CD14-positive monocyte (primary cell): ENCODE results near the gene RTN4IP1. TPM values are rescaled to one million over a fixed set of nuclear protein-coding genes. Genes with fewer than 3 reads are reported as not detected.

Experiments
- DNase-seq, 3 donors: peaks; one replicate each; pipeline ENCODE4 v3.0.0-alpha.2; 2011 to 2022
- H2AFZ ChIP-seq: 2 replicates; pipeline ENCODE4 v1.6.0; 2012; ENCODE audit warnings: mild to moderate bottlenecking, low read depth, low read length, inconsistent platforms; ENCODE audit not compliant: insufficient read depth, poor library complexity, severe bottlenecking
- H3K27ac ChIP-seq, 2 donors: 1 replicate in 1 of 2; 2 replicates in 1 of 2; pipeline ENCODE4 v1.5.1; 2012 to 2013; ENCODE audit warnings: low read length in 2 of 2, control low read depth in 1 of 2, inconsistent platforms in 1 of 2, low read depth in 1 of 2, mild to moderate bottlenecking in 1 of 2
- H3K27me3 ChIP-seq, 2 donors: one replicate each; pipeline versions ENCODE4 v1.6.0 to v1.6.1; 2011 to 2013; ENCODE audit warnings: low read length in 2 of 2; ENCODE audit not compliant: control insufficient read depth in 2 of 2, insufficient read depth in 2 of 2
- H3K36me3 ChIP-seq, 2 donors: replicated peaks in 1 of 2; 1 replicate in 1 of 2; 2 replicates in 1 of 2; pipeline versions ENCODE4 v1.5.1 to v1.6.1; 2012 to 2013; ENCODE audit warnings: low read length in 2 of 2, control low read depth in 1 of 2, inconsistent platforms in 1 of 2, mild to moderate bottlenecking in 1 of 2; ENCODE audit not compliant: insufficient read depth in 2 of 2, control insufficient read depth in 1 of 2
- H3K4me1 ChIP-seq, 2 donors: 1 replicate in 1 of 2; 2 replicates in 1 of 2; pipeline versions ENCODE4 v1.5.1 to v1.6.1; 2012 to 2013; ENCODE audit warnings: low read length in 2 of 2, control low read depth in 1 of 2, inconsistent platforms in 1 of 2, mild to moderate bottlenecking in 1 of 2, moderate library complexity in 1 of 2; ENCODE audit not compliant: insufficient read depth in 2 of 2, control insufficient read depth in 1 of 2
- H3K4me2 ChIP-seq: replicated peaks from 2 replicates; pipeline ENCODE3; 2012; ENCODE audit warnings: low read length, moderate library complexity, mild to moderate bottlenecking; ENCODE audit not compliant: poor library complexity, severe bottlenecking; ENCODE audit errors: extremely low read depth
- H3K4me3 ChIP-seq, 3 experiments: fragments of 200-600 bp in 1 of 3; sonication (generic) in 1 of 3; replicated peaks in 1 of 3; 1 replicate in 2 of 3; 2 replicates in 1 of 3; pipeline ENCODE4 v1.5.1; 2011 to 2013; ENCODE audit warnings: low read length in 3 of 3, mild to moderate bottlenecking in 3 of 3, control low read depth in 2 of 3, low read depth in 2 of 3, inconsistent platforms in 1 of 3, moderate library complexity in 1 of 3
- H3K79me2 ChIP-seq: 2 replicates; pipeline ENCODE4 v1.6.0; 2012; ENCODE audit warnings: mild to moderate bottlenecking, control low read depth, inconsistent platforms, low read length, moderate library complexity; ENCODE audit not compliant: insufficient read depth
- H3K9ac ChIP-seq: 2 replicates; pipeline ENCODE4 v1.6.0; 2017; ENCODE audit warnings: low read length, mild to moderate bottlenecking; ENCODE audit not compliant: insufficient read depth, poor library complexity, severe bottlenecking
- H3K9me3 ChIP-seq, 2 donors: replicated peaks in 1 of 2; 1 replicate in 1 of 2; 2 replicates in 1 of 2; pipeline versions ENCODE4 v1.5.1 to v1.6.1; 2012 to 2013; ENCODE audit warnings: low read length in 2 of 2, control low read depth in 1 of 2; ENCODE audit not compliant: control insufficient read depth in 1 of 2, insufficient read depth in 1 of 2
- H4K20me1 ChIP-seq: 2 replicates; pipeline ENCODE4 v1.6.0; 2012; ENCODE audit warnings: mild to moderate bottlenecking, low read length, control low read depth, moderate library complexity; ENCODE audit not compliant: insufficient read depth
- H3K27ac Mint-ChIP-seq, 7 donors: one replicate each; pipeline ENCODE4 v1.8.0; 2020; ENCODE audit warnings: mild to moderate bottlenecking in 7 of 7, mixed read lengths in 7 of 7, moderate library complexity in 6 of 7, inconsistent platforms in 2 of 7
- H3K27me3 Mint-ChIP-seq, 3 donors: one replicate each; pipeline ENCODE4 v1.8.0; 2021 to 2022; ENCODE audit warnings: low read depth in 3 of 3, mild to moderate bottlenecking in 3 of 3, mixed read lengths in 3 of 3, moderate library complexity in 3 of 3, inconsistent platforms in 1 of 3
- H3K36me3 Mint-ChIP-seq, 2 donors: one replicate each; pipeline ENCODE4 v1.8.0; 2020; ENCODE audit warnings: mixed read lengths in 2 of 2, inconsistent platforms in 1 of 2, mild to moderate bottlenecking in 1 of 2
- H3K4me1 Mint-ChIP-seq: one replicate; pipeline ENCODE4 v1.8.0; 2020; ENCODE audit warnings: mild to moderate bottlenecking, mixed read lengths
- H3K4me3 Mint-ChIP-seq, 2 donors: one replicate each; pipeline ENCODE4 v1.8.0; 2020; ENCODE audit warnings: mild to moderate bottlenecking in 2 of 2, mixed read lengths in 2 of 2, moderate library complexity in 1 of 2
- H3K9me3 Mint-ChIP-seq, 7 donors: one replicate each; pipeline ENCODE4 v1.8.0; 2020 to 2022; ENCODE audit warnings: mixed read lengths in 7 of 7, mild to moderate bottlenecking in 6 of 7, moderate library complexity in 6 of 7, inconsistent platforms in 2 of 7
- CTCF ChIP-seq: fragments of 200-600 bp; IDR thresholded peaks from one replicate; pipeline ENCODE4 v1.8.0; 2022; ENCODE audit warnings: antibody characterized with exemption, mild to moderate bottlenecking
- WGBS: methylation state at CpG from one replicate; pipeline ENCODE4 v1.1.5; 2013; ENCODE audit warnings: missing lambda C conversion rate; ENCODE audit not compliant: insufficient coverage; 5-methylcytosine and 5-hydroxymethylcytosine counted together
- intact Hi-C, 2 donors: fragments of 100-400 bp; cut with micrococcal nuclease; formaldehyde crosslinking; loops; one replicate each; pipeline versions ENCODE4 v1.15.0 to v1.15.1; 2023
- polyA plus RNA-seq, 3 donors: library from polyadenylated mRNA; depleted of rRNA in 1 of 3; unstranded in 2 of 3; stranded (reverse) in 1 of 3; fragments of 300-500 nt in 2 of 3; fragments of >200 nt in 1 of 3; fragmentation: Illumina TruSeq in 2 of 3; gene quantifications; 1 replicate in 2 of 3; 2 replicates in 1 of 3; pipeline ENCODE4 v1.2.3, GENCODE V29; 2012 to 2021

Gene RTN4IP1
- polyA plus RNA-seq, 3 donors, result 3.5 to 6.7 (median 4.5) TPM

GRCh38 chr6:106670236-106670635 is 40.9 kb upstream of the RTN4IP1 start:
- no peaks in the 10 kb centered on the region for H3K27me3 Mint-ChIP-seq
- peaks cover 0 to 4% (median 0%) of the 10 kb centered on the region in 7 donors for H3K9me3 Mint-ChIP-seq
- H3K36me3 Mint-ChIP-seq, result peaks cover 3 to 11% of the 10 kb centered on the region in 2 donors
- no peak overlapping the region for H3K4me2 ChIP-seq
- no peak for DNase-seq
- H3K27ac ChIP-seq, result no peak overlapping the region
- peaks cover 0 to 5% of the 10 kb centered on the region in 2 donors for H3K36me3 ChIP-seq
- peaks cover 18% of the 10 kb centered on the region for H3K4me1 Mint-ChIP-seq
- H3K27ac Mint-ChIP-seq, result no peak overlapping the region
- TF ChIP-seq CTCF, result no peak
- no peak overlapping the region for H2AFZ ChIP-seq
- no peaks in the 10 kb centered on the region for H3K79me2 ChIP-seq
- H3K9ac ChIP-seq, result no peak overlapping the region
- no peak overlapping the region for H3K4me3 Mint-ChIP-seq
- no CpG with 5 or more reads among the region's 6 CpGs for WGBS
- intact Hi-C loops, result no loop called here
- no peak overlapping the region for H3K4me3 ChIP-seq
- peaks cover 11 to 20% of the 10 kb centered on the region in 2 donors for H3K4me1 ChIP-seq
- H3K9me3 ChIP-seq, result no peaks in the 10 kb centered on the region
- H3K27me3 ChIP-seq, result no peaks in the 10 kb centered on the region
- no peaks in the 10 kb centered on the region for H4K20me1 ChIP-seq

- intact Hi-C loops, result no loop called here
- peaks cover 0 to 11% (median 4%) of the 10 kb centered on the region in 7 donors for H3K9me3 Mint-ChIP-seq
- H3K27ac ChIP-seq, result peak overlapping the region in 1 of 2 donors; percentile 46
Measured at GRCh38 chr6:106667022-106667402, 37.7 kb upstream of the RTN4IP1 start.

More at GRCh38 chr6:106667022-106667402, 37.7 kb upstream of the RTN4IP1 start:
- Histone ChIP-seq H3K4me1 (peaks cover 14 to 23% of the 10 kb centered on the region in 2 donors), H3K9me3 (no peaks in the 10 kb centered on the region), H3K9ac (no peak overlapping the region), H3K27me3 (no peaks in the 10 kb centered on the region), H3K4me2 (no peak overlapping the region), H4K20me1 (no peaks in the 10 kb centered on the region), H3K4me3 (no peak overlapping the region), H3K79me2 (no peaks in the 10 kb centered on the region), H2AFZ (no peak overlapping the region), H3K36me3 (peaks cover 24 to 33% of the 10 kb centered on the region in 2 donors)
- no CpG with 5 or more reads among the region's 4 CpGs for WGBS
- no peak overlapping the region for H3K4me3 Mint-ChIP-seq
- H3K36me3 Mint-ChIP-seq, result peaks cover 35 to 36% of the 10 kb centered on the region in 2 donors
- DNase-seq, result no peak
- peak overlapping the region in 5 of 7 donors; percentile 12 to 76 (median 27) for H3K27ac Mint-ChIP-seq
- H3K27me3 Mint-ChIP-seq, result no peaks in the 10 kb centered on the region
- peaks cover 22% of the 10 kb centered on the region for H3K4me1 Mint-ChIP-seq
- no peak for TF ChIP-seq CTCF
